ENCODE data around the gene ALX3. TPM values are rescaled to one million over a fixed set of nuclear protein-coding genes. Genes with fewer than 3 reads are reported as not detected.
A peak's percentile ranks its signal among the peaks of the same experiment; 100 is the strongest.
"Not testable (repeated sequence)": the region's sequence is repeated elsewhere in the genome, so short reads cannot be mapped to it uniquely, and the experiment has no call there.

ALX3 gene
- total RNA-seq, 2 donors from 2014 or later = not detected

GRCh38 chr1:110053552-110054428 lies 16.7 kb downstream of the ALX3 start:
- intact Hi-C loops (cut with DNase I) = loop anchor here (2.0 kb wide), 2 partner anchors 51 to 53 kb away; no protein-coding TSS in a partner anchor
- no peak for DNase-seq (ENCODE audit: low spot score)

GRCh38 chr1:110051262-110051648 lies 19.2 kb downstream of the ALX3 start:
- intact Hi-C loops (cut with DNase I) = no loop called here
- DNase-seq (ENCODE audit: low spot score) = no peak

- DNase-seq (ENCODE audit: low spot score) = no peak
- intact Hi-C loops (cut with DNase I) = no loop called here
Measured at GRCh38 chr1:110050602-110051261, 19.7 kb downstream of the ALX3 start.

- intact Hi-C loops (cut with DNase I) = no loop called here
- DNase-seq (ENCODE audit: low spot score) = no peak
Measured at GRCh38 chr1:110049801-110050601, 20.5 kb downstream of the ALX3 start.

GRCh38 chr1:110048923-110049601 lies 21.4 kb downstream of the ALX3 start:
- intact Hi-C loops (cut with DNase I) = no loop called here
- DNase-seq (ENCODE audit: low spot score) = no peak

GRCh38 chr1:110048240-110048639 lies 22.2 kb downstream of the ALX3 start:
- intact Hi-C loops (cut with DNase I) = no loop called here
- DNase-seq (ENCODE audit: low spot score) = no peak

GRCh38 chr1:110047463-110047862 lies 23.0 kb downstream of the ALX3 start:
- intact Hi-C loops (cut with DNase I) = no loop called here
- DNase-seq (ENCODE audit: low spot score) = no peak

GRCh38 chr1:110043016-110043415 lies 27.5 kb downstream of the ALX3 start:
- intact Hi-C loops (cut with DNase I) = no loop called here
- no peak for DNase-seq (ENCODE audit: low spot score)

- intact Hi-C loops (cut with DNase I) = no loop called here
- DNase-seq (ENCODE audit: low spot score) = no peak
Measured at GRCh38 chr1:110040548-110040947, 29.9 kb downstream of the ALX3 start.

GRCh38 chr1:110039641-110040040 lies 30.8 kb downstream of the ALX3 start:
- intact Hi-C loops (cut with DNase I) = no loop called here
- DNase-seq (ENCODE audit: low spot score) = no peak

GRCh38 chr1:110038271-110038670 lies 32.2 kb downstream of the ALX3 start:
- intact Hi-C loops (cut with DNase I) = no loop called here
- no peak for DNase-seq (ENCODE audit: low spot score)

- intact Hi-C loops (cut with DNase I) = no loop called here
- DNase-seq (ENCODE audit: low spot score) = no peak
Measured at GRCh38 chr1:110035236-110035752, 35.2 kb downstream of the ALX3 start.

- intact Hi-C loops (cut with DNase I) = no loop called here
- peak; percentile 98 for DNase-seq (ENCODE audit: low spot score)
Measured at GRCh38 chr1:110034451-110035235, 35.8 kb downstream of the ALX3 start, which contains the start of gene STRIP1. TSS of gene STRIP1 (plus strand) at chr1:110034624. CDS start at chr1:110034638, 14 bp downstream.

GRCh38 chr1:110034040-110034450 lies 36.4 kb downstream of the ALX3 start:
- intact Hi-C loops (cut with DNase I) = no loop called here
- DNase-seq (ENCODE audit: low spot score) = no peak

GRCh38 chr1:110033421-110033820 lies 37.1 kb downstream of the ALX3 start:
- intact Hi-C loops (cut with DNase I) = no loop called here
- DNase-seq (ENCODE audit: low spot score) = no peak

GRCh38 chr1:110032327-110032726 lies 38.1 kb downstream of the ALX3 start:
- DNase-seq (ENCODE audit: low spot score) = no peak
- intact Hi-C loops (cut with DNase I) = no loop called here

GRCh38 chr1:110030687-110031086 lies 39.8 kb downstream of the ALX3 start:
- intact Hi-C loops (cut with DNase I); DNase-seq (ENCODE audit: low spot score): not testable (repeated sequence)

- intact Hi-C loops (cut with DNase I) = no loop called here
- no peak for DNase-seq (ENCODE audit: low spot score)
Measured at GRCh38 chr1:110024613-110025012, 45.9 kb downstream of the ALX3 start.
